OCI-LY1 (cell line): ENCODE results near the gene FMNL3.

Experiments used
- EZH2 ChIP-seq: fragments of 200-600 bp; sonication (generic), shearing (Covaris generic); IDR thresholded peaks from 2 replicates; pipeline ENCODE4 v1.8.0; 2017; ENCODE audit warnings: borderline replicate concordance, mixed run types, mild to moderate bottlenecking, antibody characterized with exemption, low read length, moderate library complexity, mixed read lengths
- TF ChIP-seq, protein P1 (sequence below): fragments of 200-600 bp; sonication (generic), shearing (Covaris generic); IDR thresholded peaks from 2 replicates; pipeline ENCODE4 v1.5.1; 2017; ENCODE audit warnings: mild to moderate bottlenecking, antibody characterized with exemption, low read length, moderate library complexity, mixed read lengths

GRCh38 chr12:49664591-49665239, 42.5 kb downstream of the FMNL3 start:
- no peak for TF ChIP-seq EZH2
- TF ChIP-seq, protein P1, sequence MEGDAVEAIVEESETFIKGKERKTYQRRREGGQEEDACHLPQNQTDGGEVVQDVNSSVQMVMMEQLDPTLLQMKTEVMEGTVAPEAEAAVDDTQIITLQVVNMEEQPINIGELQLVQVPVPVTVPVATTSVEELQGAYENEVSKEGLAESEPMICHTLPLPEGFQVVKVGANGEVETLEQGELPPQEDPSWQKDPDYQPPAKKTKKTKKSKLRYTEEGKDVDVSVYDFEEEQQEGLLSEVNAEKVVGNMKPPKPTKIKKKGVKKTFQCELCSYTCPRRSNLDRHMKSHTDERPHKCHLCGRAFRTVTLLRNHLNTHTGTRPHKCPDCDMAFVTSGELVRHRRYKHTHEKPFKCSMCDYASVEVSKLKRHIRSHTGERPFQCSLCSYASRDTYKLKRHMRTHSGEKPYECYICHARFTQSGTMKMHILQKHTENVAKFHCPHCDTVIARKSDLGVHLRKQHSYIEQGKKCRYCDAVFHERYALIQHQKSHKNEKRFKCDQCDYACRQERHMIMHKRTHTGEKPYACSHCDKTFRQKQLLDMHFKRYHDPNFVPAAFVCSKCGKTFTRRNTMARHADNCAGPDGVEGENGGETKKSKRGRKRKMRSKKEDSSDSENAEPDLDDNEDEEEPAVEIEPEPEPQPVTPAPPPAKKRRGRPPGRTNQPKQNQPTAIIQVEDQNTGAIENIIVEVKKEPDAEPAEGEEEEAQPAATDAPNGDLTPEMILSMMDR: no peak
